ENCODE data around the gene TUBAL3. TPM values are rescaled to one million over a fixed set of nuclear protein-coding genes. Genes with fewer than 3 reads are reported as not detected.

Gene TUBAL3
- total and polyA plus RNA-seq, 4 donors: 0.06 to 0.12 (median 0.06) TPM; not detected in 1

GRCh38 chr10:5373891-5374611 is 30.6 kb downstream of the TUBAL3 start:
- DNase-seq: no peak
- WGBS, 2 donors: 88 to 90% methylated on average over 18 to 21 of the region's 22 CpGs

GRCh38 chr10:5373307-5373706 is 31.3 kb downstream of the TUBAL3 start:
- Histone ChIP-seq H3K9ac (ENCODE audit: insufficient read depth in 1 of 2, low read length in 2 of 2) (no peak overlapping the region), H3K27ac (ENCODE audit: low read depth in 1 of 2, low read length in 1 of 2) (no peak overlapping the region), H3K4me3 (no peak overlapping the region), H3K4me1 (ENCODE audit: control insufficient read depth in 5 of 5, insufficient read depth in 5 of 5, low read length in 5 of 5) (no peaks in the 10 kb centered on the region), H3K36me3 (ENCODE audit: control insufficient read depth in 4 of 4, insufficient read depth in 4 of 4, low read length in 4 of 4) (no peaks in the 10 kb centered on the region), H3K27me3 (ENCODE audit: control insufficient read depth in 3 of 3, insufficient read depth in 3 of 3, low read length in 2 of 3) (no peaks in the 10 kb centered on the region), H3K9me3 (ENCODE audit: control insufficient read depth in 4 of 4, insufficient read depth in 3 of 4, low read length in 3 of 4) (peaks cover 0 to 7% (median 0%) of the 10 kb centered on the region in 4 donors)
- TF ChIP-seq, protein P1, sequence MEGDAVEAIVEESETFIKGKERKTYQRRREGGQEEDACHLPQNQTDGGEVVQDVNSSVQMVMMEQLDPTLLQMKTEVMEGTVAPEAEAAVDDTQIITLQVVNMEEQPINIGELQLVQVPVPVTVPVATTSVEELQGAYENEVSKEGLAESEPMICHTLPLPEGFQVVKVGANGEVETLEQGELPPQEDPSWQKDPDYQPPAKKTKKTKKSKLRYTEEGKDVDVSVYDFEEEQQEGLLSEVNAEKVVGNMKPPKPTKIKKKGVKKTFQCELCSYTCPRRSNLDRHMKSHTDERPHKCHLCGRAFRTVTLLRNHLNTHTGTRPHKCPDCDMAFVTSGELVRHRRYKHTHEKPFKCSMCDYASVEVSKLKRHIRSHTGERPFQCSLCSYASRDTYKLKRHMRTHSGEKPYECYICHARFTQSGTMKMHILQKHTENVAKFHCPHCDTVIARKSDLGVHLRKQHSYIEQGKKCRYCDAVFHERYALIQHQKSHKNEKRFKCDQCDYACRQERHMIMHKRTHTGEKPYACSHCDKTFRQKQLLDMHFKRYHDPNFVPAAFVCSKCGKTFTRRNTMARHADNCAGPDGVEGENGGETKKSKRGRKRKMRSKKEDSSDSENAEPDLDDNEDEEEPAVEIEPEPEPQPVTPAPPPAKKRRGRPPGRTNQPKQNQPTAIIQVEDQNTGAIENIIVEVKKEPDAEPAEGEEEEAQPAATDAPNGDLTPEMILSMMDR (IDR thresholded peaks at IDR 0.05; ENCODE audit: control extremely low read depth, extremely low read depth): no peak
- no peak for ATAC-seq (ENCODE audit: insufficient read depth, low FRiP score)
- WGBS, 2 donors: 76 to 80% methylated on average over 4 of the region's 4 CpGs
- DNase-seq: no peak

More at GRCh38 chr10:5373891-5374611, 30.6 kb downstream of the TUBAL3 start:
- TF ChIP-seq, protein P1 (IDR thresholded peaks at IDR 0.05; ENCODE audit: control extremely low read depth, extremely low read depth): no peak
- Histone ChIP-seq H3K4me1 (ENCODE audit: control insufficient read depth in 5 of 5, insufficient read depth in 5 of 5, low read length in 5 of 5) (no peaks in the 10 kb centered on the region), H3K9me3 (ENCODE audit: control insufficient read depth in 4 of 4, insufficient read depth in 3 of 4, low read length in 3 of 4) (peaks cover 0 to 7% (median 0%) of the 10 kb centered on the region in 4 donors), H3K27me3 (ENCODE audit: control insufficient read depth in 3 of 3, insufficient read depth in 3 of 3, low read length in 2 of 3) (no peaks in the 10 kb centered on the region), H3K9ac (ENCODE audit: insufficient read depth in 1 of 2, low read length in 2 of 2) (no peak overlapping the region), H3K36me3 (ENCODE audit: control insufficient read depth in 4 of 4, insufficient read depth in 4 of 4, low read length in 4 of 4) (no peaks in the 10 kb centered on the region), H3K27ac (ENCODE audit: low read depth in 1 of 2, low read length in 1 of 2) (no peak overlapping the region), H3K4me3 (no peak overlapping the region)
- no peak for ATAC-seq (ENCODE audit: insufficient read depth, low FRiP score)

GRCh38 chr10:5370493-5371352 is 33.9 kb downstream of the TUBAL3 start:
- Histone ChIP-seq H3K9ac (ENCODE audit: insufficient read depth in 1 of 2, low read length in 2 of 2) (no peak overlapping the region), H3K9me3 (ENCODE audit: control insufficient read depth in 4 of 4, insufficient read depth in 3 of 4, low read length in 3 of 4) (peaks cover 0 to 7% (median 0%) of the 10 kb centered on the region in 4 donors), H3K27me3 (ENCODE audit: control insufficient read depth in 3 of 3, insufficient read depth in 3 of 3, low read length in 2 of 3) (no peaks in the 10 kb centered on the region), H3K4me3 (no peak overlapping the region), H3K27ac (ENCODE audit: low read depth in 1 of 2, low read length in 1 of 2) (no peak overlapping the region), H3K4me1 (ENCODE audit: control insufficient read depth in 5 of 5, insufficient read depth in 5 of 5, low read length in 5 of 5) (peaks cover 0 to under 1% (median 0%) of the 10 kb centered on the region in 5 donors), H3K36me3 (ENCODE audit: control insufficient read depth in 4 of 4, insufficient read depth in 4 of 4, low read length in 4 of 4) (no peaks in the 10 kb centered on the region)
- no peak for ATAC-seq (ENCODE audit: insufficient read depth, low FRiP score)
- TF ChIP-seq, protein P1 (IDR thresholded peaks at IDR 0.05; ENCODE audit: control extremely low read depth, extremely low read depth): no peak
- DNase-seq: no peak
- WGBS, 2 donors: 91 to 93% methylated on average over 28 of the region's 28 CpGs
